Neural cell (in vitro differentiated cells): Measurements from ENCODE around the gene RECK. TPM values are rescaled to one million over a fixed set of nuclear protein-coding genes. Genes with fewer than 3 reads are reported as not detected.

Experiments used
- H2AFZ ChIP-seq: fragments of 200-600, 300-800 bp; sonication (generic), shearing (Covaris generic); 2 replicates; pipeline ENCODE4 v1.6.0; 2014; ENCODE audit warnings: low read depth, mild to moderate bottlenecking, antibody characterized with exemption, low read length, moderate library complexity
- H3F3A ChIP-seq: fragments of 200-600 bp; shearing (Covaris generic); 2 replicates; pipeline ENCODE4 v1.6.1; 2016; ENCODE audit warnings: mild to moderate bottlenecking, moderate library complexity, mixed read lengths, antibody characterized with exemption, low read length; ENCODE audit not compliant: insufficient read depth, poor library complexity, severe bottlenecking
- H3K27ac ChIP-seq: fragments of 200-600, 300-800 bp; sonication (generic), shearing (Covaris generic); 2 replicates; pipeline ENCODE4 v1.5.1; 2014; ENCODE audit warnings: mild to moderate bottlenecking, low read length, moderate library complexity
- H3K27me3 ChIP-seq: fragments of 300-800, 200-600 bp; sonication (generic), shearing (Covaris generic); 2 replicates; pipeline ENCODE4 v1.6.0; 2014; ENCODE audit warnings: mild to moderate bottlenecking, low read depth, low read length, moderate library complexity; ENCODE audit not compliant: insufficient read depth
- H3K36me3 ChIP-seq: fragments of 300-800, 200-600 bp; sonication (generic), shearing (Covaris generic); 2 replicates; pipeline ENCODE4 v1.5.1; 2014; ENCODE audit warnings: mild to moderate bottlenecking, antibody characterized with exemption, low read length, moderate library complexity; ENCODE audit not compliant: insufficient read depth
- H3K4me2 ChIP-seq: fragments of 300-800, 200-600 bp; sonication (generic), shearing (Covaris generic); 2 replicates; pipeline ENCODE4 v1.6.0; 2014; ENCODE audit warnings: mild to moderate bottlenecking, low read length
- H3K4me3 ChIP-seq: fragments of 300-800, 200-600 bp; sonication (generic), shearing (Covaris generic); 2 replicates; pipeline ENCODE4 v1.5.1; 2014; ENCODE audit warnings: mild to moderate bottlenecking, low read length, moderate library complexity
- H3K79me2 ChIP-seq: fragments of 200-600 bp; shearing (Covaris generic); replicated peaks from 2 replicates; pipeline ENCODE4 v1.6.0; 2014; ENCODE audit warnings: mild to moderate bottlenecking, low read length, moderate library complexity; ENCODE audit not compliant: insufficient read depth
- H3K9ac ChIP-seq: fragments of 300-800, 200-600 bp; sonication (generic), shearing (Covaris generic); 2 replicates; pipeline ENCODE4 v1.6.1; 2016; ENCODE audit warnings: mild to moderate bottlenecking, low read length, mixed read lengths
- H3K9me2 ChIP-seq: fragments of 200-600 bp; shearing (Covaris generic); 2 replicates; pipeline ENCODE4 v1.6.1; 2016; ENCODE audit warnings: mild to moderate bottlenecking, low read length, mixed read lengths; ENCODE audit not compliant: insufficient read depth
- H3K9me3 ChIP-seq: fragments of 200-600, 300-800 bp; sonication (generic), shearing (Covaris generic); 2 replicates; pipeline ENCODE4 v1.6.1; 2016; ENCODE audit warnings: mild to moderate bottlenecking, mixed run types, low read length, moderate library complexity, mixed read lengths
- H4K20me1 ChIP-seq: fragments of 200-600 bp; shearing (Covaris generic); 2 replicates; pipeline ENCODE4 v1.6.1; 2016; ENCODE audit warnings: mild to moderate bottlenecking, mixed run types; ENCODE audit not compliant: insufficient read depth
- EP300 ChIP-seq: fragments of 450-650 bp; conservative IDR thresholded peaks from 2 replicates; pipeline ENCODE4 v1.6.1; 2014; ENCODE audit warnings: antibody characterized with exemption, mild to moderate bottlenecking, moderate library complexity; ENCODE audit not compliant: poor library complexity, severe bottlenecking
- EZH2 ChIP-seq: fragments of 200-600, 300-800 bp; shearing (Covaris generic), sonication (generic); IDR thresholded peaks from 2 replicates; pipeline ENCODE4 v1.6.1; 2014; ENCODE audit warnings: antibody characterized with exemption, low read length, borderline replicate concordance, mild to moderate bottlenecking; ENCODE audit not compliant: insufficient read depth, poor library complexity, severe bottlenecking
- MXI1 ChIP-seq: fragments of 450-650 bp; conservative IDR thresholded peaks from 2 replicates; pipeline ENCODE4 v1.6.1; 2014; ENCODE audit warnings: antibody characterized with exemption, mild to moderate bottlenecking; ENCODE audit not compliant: poor library complexity, severe bottlenecking
- POLR2AphosphoS5 ChIP-seq: IDR thresholded peaks from 2 replicates; pipeline ENCODE4 v1.6.1; 2012
- RAD21 ChIP-seq: fragments of 450-650 bp; conservative IDR thresholded peaks from 2 replicates; pipeline ENCODE4 v1.6.1; 2014; ENCODE audit warnings: antibody characterized with exemption, mild to moderate bottlenecking, moderate library complexity
- SMC3 ChIP-seq: fragments of 450-650 bp; conservative IDR thresholded peaks from 2 replicates; pipeline ENCODE4 v1.6.1; 2014; ENCODE audit warnings: antibody characterized with exemption, mild to moderate bottlenecking, moderate library complexity; ENCODE audit not compliant: poor library complexity
- TAF1 ChIP-seq: IDR thresholded peaks from 2 replicates; pipeline ENCODE4 v1.6.1; 2012; ENCODE audit warnings: low read depth
- polyA plus RNA-seq: library from polyadenylated mRNA; depleted of rRNA; stranded (reverse); fragments of >200 nt; gene quantifications from 2 replicates; pipeline ENCODE4 v1.2.3, GENCODE V29; 2014
- TF ChIP-seq, protein P1 (sequence below): fragments of 450-650 bp; IDR thresholded peaks from 2 replicates; pipeline ENCODE4 v1.5.1; 2014; ENCODE audit warnings: antibody characterized with exemption, mild to moderate bottlenecking, moderate library complexity; ENCODE audit not compliant: poor library complexity, severe bottlenecking
- TF ChIP-seq, protein P2 (sequence below): IDR thresholded peaks from 2 replicates; pipeline ENCODE4 v1.6.1; 2012; ENCODE audit warnings: borderline replicate concordance

The RECK gene
- polyA plus RNA-seq, 1 donor from 2014 or later, result 6.9 TPM

DNA sequence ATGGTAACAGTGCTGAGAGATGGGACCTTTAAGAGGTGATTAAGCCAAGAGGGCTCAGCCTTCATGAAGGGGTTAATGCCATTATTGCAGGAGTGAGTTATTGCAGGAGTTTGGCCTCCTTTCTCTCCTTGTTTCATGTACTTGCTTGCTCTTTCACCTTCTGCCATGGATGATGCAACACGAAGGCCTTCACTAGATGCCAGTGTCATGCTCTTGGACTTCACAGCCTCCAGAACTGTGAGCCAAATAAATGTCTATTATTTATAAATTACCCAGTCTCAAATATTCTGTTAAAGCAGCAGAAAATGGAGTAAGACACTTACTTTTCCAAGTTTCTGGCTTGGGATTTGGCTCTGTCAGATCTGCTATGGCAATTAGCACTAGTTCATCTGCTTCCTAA, 38.4 kb upstream of the RECK start:
- Histone ChIP-seq H3F3A (no peaks in the 10 kb centered on the region), H2AFZ (no peak overlapping the region), H3K4me2 (no peak overlapping the region), H3K9me2 (no peaks in the 10 kb centered on the region), H3K4me3 (no peak overlapping the region), H3K27ac (no peak overlapping the region), H3K9me3 (no peaks in the 10 kb centered on the region), H3K9ac (no peak overlapping the region), H3K36me3 (no peaks in the 10 kb centered on the region), H3K79me2 (no peaks in the 10 kb centered on the region), H4K20me1 (no peaks in the 10 kb centered on the region), H3K27me3 (no peaks in the 10 kb centered on the region)
- no peak for TF ChIP-seq EZH2
- TF ChIP-seq POLR2AphosphoS5, result no peak
- no peak for TF ChIP-seq RAD21

DNA sequence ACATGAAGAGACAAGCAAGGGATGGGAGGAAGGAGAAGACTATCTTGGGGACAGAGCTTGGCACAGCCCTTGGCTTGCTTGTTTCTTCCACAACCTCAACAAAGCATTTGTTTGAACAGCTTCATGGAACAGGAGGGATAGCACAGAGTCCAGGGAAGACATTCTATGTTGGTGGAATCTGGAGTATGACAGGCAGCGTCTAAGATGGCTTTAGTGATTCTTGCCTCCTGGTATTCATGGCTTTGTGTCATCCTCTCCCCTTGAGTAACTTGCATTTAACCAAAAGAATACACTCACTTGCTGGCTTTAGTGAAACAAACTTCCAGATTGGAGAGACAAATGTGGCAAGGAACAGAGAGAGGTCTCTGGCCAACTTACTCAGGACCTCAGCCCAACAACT, 30.8 kb upstream of the RECK start:
- no peak overlapping the region for H2AFZ ChIP-seq
- no peak overlapping the region for H3K4me2 ChIP-seq
- no peaks in the 10 kb centered on the region for H3K27me3 ChIP-seq
- no peaks in the 10 kb centered on the region for H3K36me3 ChIP-seq
- H4K20me1 ChIP-seq, result no peaks in the 10 kb centered on the region
- H3K9me3 ChIP-seq, result no peaks in the 10 kb centered on the region
- no peaks in the 10 kb centered on the region for H3K79me2 ChIP-seq
- no peak overlapping the region for H3K27ac ChIP-seq
- no peak overlapping the region for H3K9ac ChIP-seq
- H3K9me2 ChIP-seq, result no peaks in the 10 kb centered on the region
- no peaks in the 10 kb centered on the region for H3F3A ChIP-seq
- TF ChIP-seq EP300, result no peak
- no peak for TF ChIP-seq MXI1
- TF ChIP-seq, protein P1, sequence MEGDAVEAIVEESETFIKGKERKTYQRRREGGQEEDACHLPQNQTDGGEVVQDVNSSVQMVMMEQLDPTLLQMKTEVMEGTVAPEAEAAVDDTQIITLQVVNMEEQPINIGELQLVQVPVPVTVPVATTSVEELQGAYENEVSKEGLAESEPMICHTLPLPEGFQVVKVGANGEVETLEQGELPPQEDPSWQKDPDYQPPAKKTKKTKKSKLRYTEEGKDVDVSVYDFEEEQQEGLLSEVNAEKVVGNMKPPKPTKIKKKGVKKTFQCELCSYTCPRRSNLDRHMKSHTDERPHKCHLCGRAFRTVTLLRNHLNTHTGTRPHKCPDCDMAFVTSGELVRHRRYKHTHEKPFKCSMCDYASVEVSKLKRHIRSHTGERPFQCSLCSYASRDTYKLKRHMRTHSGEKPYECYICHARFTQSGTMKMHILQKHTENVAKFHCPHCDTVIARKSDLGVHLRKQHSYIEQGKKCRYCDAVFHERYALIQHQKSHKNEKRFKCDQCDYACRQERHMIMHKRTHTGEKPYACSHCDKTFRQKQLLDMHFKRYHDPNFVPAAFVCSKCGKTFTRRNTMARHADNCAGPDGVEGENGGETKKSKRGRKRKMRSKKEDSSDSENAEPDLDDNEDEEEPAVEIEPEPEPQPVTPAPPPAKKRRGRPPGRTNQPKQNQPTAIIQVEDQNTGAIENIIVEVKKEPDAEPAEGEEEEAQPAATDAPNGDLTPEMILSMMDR, result no peak
- TF ChIP-seq POLR2AphosphoS5, result no peak
- no peak for TF ChIP-seq RAD21
- TF ChIP-seq EZH2, result no peak
- no peak for TF ChIP-seq SMC3
- no peak for TF ChIP-seq TAF1
- TF ChIP-seq, protein P2, sequence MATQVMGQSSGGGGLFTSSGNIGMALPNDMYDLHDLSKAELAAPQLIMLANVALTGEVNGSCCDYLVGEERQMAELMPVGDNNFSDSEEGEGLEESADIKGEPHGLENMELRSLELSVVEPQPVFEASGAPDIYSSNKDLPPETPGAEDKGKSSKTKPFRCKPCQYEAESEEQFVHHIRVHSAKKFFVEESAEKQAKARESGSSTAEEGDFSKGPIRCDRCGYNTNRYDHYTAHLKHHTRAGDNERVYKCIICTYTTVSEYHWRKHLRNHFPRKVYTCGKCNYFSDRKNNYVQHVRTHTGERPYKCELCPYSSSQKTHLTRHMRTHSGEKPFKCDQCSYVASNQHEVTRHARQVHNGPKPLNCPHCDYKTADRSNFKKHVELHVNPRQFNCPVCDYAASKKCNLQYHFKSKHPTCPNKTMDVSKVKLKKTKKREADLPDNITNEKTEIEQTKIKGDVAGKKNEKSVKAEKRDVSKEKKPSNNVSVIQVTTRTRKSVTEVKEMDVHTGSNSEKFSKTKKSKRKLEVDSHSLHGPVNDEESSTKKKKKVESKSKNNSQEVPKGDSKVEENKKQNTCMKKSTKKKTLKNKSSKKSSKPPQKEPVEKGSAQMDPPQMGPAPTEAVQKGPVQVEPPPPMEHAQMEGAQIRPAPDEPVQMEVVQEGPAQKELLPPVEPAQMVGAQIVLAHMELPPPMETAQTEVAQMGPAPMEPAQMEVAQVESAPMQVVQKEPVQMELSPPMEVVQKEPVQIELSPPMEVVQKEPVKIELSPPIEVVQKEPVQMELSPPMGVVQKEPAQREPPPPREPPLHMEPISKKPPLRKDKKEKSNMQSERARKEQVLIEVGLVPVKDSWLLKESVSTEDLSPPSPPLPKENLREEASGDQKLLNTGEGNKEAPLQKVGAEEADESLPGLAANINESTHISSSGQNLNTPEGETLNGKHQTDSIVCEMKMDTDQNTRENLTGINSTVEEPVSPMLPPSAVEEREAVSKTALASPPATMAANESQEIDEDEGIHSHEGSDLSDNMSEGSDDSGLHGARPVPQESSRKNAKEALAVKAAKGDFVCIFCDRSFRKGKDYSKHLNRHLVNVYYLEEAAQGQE, result no peak
- no peak overlapping the region for H3K4me3 ChIP-seq
